Peyer's patch (tissue), 4 donors: Measurements from ENCODE around the gene ATP6V0E2.

ENCODE experiments used
- POLR2A ChIP-seq, 2 donors: fragments of 450-650 bp; IDR thresholded peaks; one replicate each; pipeline ENCODE4 v1.5.1; 2017; ENCODE audit warnings: antibody characterized with exemption in 2 of 2, mild to moderate bottlenecking in 2 of 2, moderate library complexity in 2 of 2
- TF ChIP-seq, protein P1 (sequence below), 6 experiments: fragments of 450-650 bp in 4 of 6; fragments of 200-600 bp in 2 of 6; sonication (generic) in 1 of 6; IDR thresholded peaks; one replicate each; pipeline ENCODE4 v1.5.1; 2017 to 2019; ENCODE audit warnings: antibody characterized with exemption in 6 of 6, mild to moderate bottlenecking in 3 of 6, moderate library complexity in 1 of 6

- TF ChIP-seq, protein P1, sequence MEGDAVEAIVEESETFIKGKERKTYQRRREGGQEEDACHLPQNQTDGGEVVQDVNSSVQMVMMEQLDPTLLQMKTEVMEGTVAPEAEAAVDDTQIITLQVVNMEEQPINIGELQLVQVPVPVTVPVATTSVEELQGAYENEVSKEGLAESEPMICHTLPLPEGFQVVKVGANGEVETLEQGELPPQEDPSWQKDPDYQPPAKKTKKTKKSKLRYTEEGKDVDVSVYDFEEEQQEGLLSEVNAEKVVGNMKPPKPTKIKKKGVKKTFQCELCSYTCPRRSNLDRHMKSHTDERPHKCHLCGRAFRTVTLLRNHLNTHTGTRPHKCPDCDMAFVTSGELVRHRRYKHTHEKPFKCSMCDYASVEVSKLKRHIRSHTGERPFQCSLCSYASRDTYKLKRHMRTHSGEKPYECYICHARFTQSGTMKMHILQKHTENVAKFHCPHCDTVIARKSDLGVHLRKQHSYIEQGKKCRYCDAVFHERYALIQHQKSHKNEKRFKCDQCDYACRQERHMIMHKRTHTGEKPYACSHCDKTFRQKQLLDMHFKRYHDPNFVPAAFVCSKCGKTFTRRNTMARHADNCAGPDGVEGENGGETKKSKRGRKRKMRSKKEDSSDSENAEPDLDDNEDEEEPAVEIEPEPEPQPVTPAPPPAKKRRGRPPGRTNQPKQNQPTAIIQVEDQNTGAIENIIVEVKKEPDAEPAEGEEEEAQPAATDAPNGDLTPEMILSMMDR (IDR thresholded peaks at IDR 0.05): no peak
- no peak for TF ChIP-seq POLR2A (IDR thresholded peaks at IDR 0.05)
Observed at GRCh38 chr7:149851449-149851848, 22.3 kb upstream of the ATP6V0E2 start.
